SW 1271 (cell line): ENCODE measurements around the gene YEATS2.

ENCODE experiments used
- DNase-seq, 2 experiments: peaks; one replicate each; lab custom pipeline; 2025; lab: John Stamatoyannopoulos, UW

The YEATS2 gene

DNA sequence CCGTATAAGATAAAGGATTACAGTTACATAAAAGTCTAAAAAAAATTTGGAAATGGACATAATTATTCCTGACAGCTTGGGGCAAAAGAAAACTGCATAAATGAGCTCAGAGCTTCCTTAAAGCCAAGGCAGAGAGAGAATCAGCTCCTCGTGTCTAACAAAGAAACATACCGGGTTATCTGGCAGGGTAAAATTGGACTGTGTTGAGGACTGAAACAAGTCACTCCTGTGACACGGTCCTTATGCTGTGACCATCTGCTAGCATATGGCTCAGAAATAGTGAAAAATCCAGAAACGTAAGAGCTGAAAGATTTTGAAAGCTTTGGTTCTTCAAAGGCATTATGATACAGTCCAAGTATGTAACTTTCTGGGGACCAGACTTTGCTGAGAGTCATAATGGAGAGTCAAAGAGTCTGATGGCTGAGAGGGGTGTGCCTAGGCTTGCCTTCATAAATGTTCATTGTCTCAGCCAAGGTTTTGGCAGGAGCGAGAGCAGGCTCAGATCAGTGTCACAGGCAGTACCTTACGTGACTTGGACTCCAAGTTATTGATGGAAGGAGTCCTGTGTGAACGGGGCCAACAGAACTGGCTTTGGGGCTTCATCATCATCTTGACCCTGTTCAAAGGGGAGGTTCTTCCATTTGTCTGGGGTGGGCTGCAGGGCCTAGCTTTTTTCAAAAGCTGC, 115.3 kb downstream of the YEATS2 start:
- no peak for DNase-seq

DNA sequence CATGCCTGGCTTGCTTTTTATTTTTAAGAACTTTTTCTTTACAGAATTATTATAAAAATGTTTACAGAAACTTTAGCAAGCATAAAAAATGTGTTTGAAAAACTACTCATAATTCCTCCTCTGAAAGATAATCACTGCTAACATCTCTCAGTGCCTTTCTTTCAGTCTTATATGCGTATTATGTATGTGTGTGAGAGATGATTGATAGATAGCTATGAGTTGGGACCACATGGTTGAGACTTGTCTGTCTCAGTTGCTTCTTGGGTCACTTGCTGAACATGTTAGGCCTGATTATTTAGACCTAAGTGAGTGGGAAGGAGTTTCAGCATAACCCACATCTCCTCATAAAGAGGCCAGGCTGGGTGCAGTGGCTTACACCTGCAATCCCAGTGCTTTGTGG, 116.6 kb downstream of the YEATS2 start:
- DNase-seq = no peak

DNA sequence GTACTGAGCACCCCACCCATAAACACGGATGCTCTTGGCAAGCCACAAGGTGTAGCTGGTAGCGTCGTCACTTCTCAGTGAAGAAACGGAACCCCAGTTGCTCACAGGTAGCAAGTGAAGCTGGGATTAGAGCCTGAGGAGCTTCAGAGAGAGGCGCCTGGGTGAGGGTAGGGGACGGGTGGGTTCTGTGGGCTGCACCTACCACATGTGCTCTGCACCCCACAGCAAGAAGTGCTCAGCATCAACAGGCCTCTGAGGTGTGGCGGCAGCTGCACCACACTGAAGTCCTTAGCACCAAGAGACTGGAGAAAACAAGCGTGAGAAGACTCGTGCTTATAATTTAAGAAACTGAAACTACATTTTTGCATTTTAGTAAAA, 118.0 kb downstream of the YEATS2 start:
- no peak for DNase-seq

DNA sequence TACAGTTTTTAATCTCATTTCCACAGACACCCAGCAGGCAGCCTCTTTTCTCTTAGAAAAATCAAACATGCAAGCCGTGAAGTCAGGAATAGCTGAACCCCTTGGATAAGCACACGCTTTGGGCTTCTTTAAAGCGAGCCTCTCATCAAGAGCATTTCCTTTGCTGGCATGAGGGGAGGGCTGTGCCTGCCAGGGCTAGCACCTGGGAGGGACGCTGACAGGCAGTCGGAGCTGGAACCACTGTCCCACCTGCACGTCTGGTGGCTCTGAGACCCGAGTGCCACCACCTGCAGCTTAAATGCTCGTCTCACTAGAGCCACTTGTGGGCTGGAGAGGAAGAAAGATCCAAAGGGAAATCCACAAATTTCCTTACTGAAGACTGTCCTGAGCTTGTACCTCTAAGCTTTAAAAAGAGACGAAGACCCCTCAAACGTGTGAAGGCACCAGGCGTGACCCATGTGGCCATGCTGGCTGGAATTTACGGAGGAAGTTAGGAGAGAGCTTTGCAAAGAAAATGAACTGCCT, 118.4 kb downstream of the YEATS2 start:
- no peak for DNase-seq

DNA sequence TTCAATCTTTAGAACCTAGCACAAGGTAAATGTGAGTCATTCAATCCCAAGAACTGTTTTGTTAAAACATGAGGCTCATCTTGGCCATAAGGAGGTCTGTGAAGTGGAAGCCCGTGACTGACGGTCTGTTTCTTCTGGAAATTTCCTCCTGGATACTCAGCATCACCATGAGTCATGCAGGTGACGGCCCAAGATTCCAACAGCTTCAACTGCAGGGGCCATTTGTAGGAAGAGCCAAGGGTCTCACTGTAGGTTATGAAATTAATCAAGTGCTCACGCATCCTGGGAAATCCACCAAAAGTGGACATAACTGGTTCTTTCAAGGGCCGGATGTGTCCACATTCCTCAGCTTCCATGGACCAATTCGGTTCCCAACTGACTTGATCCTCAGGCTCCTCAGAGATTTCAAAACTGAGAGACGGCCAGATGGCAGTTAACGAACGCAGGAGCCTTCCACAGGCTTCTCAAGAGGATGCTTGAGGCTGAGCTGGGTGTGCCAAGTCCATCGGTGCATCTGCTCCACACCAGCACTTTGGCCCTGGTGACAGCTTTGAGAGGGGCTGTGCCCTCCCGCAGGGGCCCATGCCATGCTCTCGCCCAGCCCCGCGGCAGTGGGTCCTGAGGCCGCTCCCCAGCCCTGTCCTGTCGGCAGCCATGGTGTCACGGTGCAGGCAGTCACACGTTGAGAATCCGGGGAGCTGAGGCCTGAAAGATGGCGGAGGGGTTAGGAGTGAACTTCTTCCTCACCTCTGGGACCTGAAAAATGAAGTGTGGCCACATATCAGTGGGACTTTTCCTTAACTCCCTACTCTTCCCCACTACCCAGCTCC, 119.3 kb downstream of the YEATS2 start:
- DNase-seq = no peak

DNA sequence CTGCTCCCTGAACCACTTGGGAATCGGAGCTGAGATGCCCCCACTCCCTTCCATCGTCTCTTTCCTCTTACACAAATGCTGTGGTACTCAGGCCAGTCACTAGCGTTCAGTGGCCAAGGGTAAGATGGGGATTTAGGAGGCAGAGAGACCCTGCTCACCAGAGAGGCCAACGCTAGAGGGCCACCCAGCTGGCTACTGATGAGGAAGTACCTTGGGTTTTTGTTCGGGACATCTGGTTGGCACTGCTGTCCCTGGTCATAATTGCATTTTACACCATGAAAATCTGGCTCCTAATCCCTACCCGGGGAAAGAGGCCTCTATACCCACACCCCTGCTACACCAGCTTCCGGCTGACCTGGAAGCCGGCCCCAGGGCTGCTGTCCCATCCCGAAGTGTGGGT, 120.0 kb downstream of the YEATS2 start:
- no peak for DNase-seq

DNA sequence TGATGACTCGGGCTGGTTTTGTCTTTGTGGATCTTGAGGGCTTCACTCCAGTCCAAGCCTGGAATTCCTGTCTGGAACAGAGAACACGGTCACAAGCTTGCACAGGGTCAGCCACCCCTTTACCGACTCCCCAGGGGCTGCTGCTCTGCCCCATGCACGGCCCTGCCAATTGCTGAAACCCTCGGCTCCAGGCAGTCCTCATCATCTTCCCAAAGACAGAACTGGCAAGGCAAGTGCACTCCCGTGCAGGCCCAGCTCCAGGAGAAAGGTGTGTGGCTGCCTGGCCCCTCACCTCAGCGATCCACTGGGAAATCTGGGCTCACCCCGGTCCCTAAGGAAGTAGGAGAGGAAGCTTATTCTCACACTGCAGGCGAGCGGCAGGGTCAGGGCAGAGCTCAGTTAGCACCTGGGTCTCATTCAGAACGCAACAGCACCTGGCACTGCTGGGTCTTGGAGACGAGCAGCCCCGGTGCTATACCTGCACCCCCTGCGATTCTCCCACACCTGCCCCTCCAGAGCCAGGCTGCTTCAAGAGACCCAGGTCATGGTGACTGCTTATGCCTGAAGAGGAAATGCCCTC, 120.5 kb downstream of the YEATS2 start:
- DNase-seq = no peak

DNA sequence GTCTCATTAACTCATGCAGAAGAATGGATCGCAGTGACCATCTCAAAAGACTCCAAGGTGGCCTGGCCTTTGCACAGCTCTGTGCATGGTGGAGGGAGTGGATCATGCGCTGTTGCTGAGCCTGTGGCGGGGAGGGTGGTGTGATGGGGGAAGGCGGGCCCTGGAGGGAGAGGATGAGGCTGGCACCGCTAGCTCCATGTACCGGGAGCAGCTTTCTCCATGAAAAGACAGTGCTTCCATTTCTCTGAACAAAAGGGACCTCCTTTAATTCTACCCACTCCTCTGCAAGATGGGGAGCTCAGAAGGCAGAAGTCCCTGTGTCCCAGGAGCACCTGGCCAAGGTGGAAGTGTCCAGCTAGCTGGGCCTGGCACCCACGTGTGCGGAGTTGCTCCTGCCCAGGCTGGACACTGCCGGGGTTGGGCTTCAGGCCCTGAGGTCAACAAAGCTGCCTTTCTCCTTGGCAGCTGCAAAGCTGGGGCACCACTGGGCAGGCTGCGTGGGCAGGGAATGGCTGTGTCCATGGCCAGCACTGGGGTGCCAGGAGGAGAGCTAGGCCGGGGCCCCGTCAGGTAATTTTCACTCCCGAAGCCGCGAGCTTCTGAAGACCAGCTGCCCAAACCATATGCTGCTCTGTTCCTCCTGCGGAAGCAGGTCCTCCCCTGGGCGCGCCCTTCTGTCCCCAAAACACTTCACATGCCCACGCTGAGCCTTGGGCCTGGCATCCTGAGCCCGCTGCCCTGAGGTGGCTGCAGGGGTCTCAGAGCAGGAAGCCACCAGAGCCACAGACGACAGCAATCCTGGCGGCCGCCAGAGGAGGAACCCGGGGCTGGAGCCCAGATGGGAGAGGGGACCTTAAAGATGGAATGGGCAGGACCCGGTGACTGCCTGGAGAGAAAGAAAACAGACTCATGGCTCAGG, 121.4 kb downstream of the YEATS2 start:
- DNase-seq = no peak

DNA sequence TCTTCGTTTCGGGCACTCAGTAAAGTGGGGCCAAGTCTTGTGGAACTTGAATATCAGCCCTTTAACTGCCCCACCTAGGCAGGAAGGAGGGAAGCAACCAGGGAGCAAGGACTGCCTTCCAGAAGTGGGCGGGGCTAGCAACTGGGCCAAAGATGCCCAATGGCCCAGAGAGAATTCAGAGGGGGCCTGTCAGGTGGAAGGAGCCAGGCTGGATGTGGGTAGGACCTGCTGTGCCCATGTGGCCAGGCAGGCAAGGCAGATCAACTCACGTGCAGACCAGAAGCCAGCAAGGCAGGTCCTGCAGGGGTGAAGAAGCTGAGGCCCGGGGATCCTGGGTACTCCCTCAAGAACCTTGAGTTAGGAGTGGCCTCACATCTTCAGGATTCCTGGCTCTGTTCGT, 122.2 kb downstream of the YEATS2 start:
- DNase-seq = no peak

DNA sequence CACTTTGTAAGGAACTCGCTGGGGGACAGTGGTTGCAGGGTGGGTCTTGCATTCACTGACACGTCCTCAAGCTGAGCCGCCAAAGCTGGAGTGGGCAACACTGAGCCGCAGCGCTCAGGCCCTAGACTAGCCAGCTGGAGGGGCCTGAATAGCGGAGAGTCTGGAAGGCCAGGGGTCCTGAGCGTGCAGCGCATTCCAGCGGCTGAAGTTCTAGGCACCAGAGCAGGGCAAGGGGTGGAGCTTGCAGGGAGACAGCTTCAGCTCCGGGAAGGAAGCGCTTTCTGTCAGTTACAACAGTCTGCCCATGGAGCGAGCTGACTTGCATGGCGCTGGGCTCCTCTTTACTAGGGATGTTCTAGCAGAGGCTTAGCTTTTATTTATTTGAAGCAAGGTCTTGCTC, 125.0 kb downstream of the YEATS2 start:
- DNase-seq = no peak

DNA sequence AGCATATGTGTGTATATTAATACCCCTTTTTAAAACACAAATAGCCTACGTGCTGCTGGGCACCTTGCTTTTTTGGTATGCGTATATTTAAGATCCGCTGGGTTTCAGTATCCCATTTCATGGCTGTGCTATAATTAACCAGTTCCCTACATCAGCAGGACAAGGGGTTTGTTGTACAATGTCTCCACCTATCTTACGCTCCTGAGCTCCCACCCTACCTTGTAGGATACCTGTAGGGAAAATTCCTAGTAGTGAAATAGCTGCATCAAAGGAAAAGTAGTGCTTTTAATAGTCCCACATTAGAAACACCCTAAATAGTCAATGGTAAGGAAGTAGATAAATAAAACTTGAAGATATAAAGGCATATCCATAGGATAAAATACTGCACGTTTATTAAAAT, 126.4 kb downstream of the YEATS2 start:
- no peak for DNase-seq

DNA sequence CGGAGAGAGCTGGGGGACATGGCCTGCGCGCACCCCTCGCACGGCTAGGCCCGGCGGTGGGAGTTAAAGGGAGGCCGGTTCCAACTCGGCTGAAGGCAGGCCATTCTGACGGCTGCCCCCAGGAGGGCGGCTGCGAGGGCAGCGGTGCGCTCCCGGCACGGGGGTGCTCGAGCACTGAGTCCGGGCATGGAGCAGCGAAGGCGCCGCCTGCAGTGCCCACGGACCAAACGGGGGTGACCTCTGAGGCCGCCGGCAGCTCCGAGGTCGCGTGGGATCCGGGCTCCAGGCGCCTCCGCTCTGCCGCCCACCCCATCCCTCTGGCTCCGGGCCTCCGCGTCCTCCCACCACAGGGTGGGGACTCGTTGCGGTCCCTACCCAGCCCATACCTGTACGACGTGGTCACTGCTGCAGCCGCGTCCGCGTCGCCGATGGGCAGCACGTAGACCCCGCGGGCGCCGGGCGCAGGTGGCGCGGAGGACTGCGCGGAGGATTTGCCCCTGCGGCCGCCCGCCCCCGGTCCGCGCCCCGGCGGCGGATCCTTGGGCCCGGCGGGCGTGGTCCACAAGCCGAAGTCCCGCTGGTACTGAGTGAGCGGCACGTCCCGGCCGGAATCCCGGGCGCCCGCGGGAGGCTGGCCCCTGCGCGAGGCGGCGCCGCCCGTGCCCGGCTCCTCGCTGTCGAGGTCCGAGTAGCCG, 127.3 kb downstream of the YEATS2 start:
- DNase-seq = no peak

DNA sequence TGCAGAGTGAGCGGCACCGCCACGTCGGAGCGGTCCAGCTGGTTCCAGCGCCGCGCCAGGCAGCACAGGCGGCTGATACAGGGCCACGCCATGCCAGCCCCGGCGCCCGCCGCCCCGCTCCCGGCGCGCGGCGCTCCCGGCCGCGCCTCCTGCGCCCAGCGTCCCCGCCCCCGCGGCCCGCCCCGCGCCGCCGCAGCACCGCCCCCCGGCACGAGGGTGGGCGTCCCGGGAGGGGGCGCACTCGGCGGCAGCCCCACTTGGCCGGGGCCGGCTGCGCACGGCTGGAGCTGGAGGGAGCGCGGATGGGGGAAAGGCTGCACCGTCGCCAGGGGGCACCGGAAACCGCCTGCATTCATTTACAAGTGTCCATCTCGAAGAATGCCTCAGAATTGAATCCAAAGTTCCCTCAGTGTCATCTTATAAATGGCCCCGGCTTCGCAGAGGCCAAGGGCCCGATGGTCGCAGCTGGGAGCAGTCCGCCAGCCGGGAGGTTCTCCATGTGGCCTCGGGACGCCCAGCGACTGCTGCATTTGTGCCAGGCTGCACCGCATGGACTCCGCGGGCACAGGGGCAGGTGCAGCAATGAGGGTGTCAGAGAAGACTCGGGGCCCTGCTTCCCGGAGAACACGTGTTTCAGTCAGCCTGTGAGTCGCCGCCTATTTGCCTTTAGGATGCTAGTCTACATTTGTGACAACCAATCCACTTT, 128.0 kb downstream of the YEATS2 start, which contains the start of gene MAP6D1:
MAP6D1 (minus strand) TSS at position 122 of the 706 bp plus-strand sequence; CDS start at position 92, 30 bp downstream.
- peak in 1 of 2 experiments; percentile 49 for DNase-seq

DNA sequence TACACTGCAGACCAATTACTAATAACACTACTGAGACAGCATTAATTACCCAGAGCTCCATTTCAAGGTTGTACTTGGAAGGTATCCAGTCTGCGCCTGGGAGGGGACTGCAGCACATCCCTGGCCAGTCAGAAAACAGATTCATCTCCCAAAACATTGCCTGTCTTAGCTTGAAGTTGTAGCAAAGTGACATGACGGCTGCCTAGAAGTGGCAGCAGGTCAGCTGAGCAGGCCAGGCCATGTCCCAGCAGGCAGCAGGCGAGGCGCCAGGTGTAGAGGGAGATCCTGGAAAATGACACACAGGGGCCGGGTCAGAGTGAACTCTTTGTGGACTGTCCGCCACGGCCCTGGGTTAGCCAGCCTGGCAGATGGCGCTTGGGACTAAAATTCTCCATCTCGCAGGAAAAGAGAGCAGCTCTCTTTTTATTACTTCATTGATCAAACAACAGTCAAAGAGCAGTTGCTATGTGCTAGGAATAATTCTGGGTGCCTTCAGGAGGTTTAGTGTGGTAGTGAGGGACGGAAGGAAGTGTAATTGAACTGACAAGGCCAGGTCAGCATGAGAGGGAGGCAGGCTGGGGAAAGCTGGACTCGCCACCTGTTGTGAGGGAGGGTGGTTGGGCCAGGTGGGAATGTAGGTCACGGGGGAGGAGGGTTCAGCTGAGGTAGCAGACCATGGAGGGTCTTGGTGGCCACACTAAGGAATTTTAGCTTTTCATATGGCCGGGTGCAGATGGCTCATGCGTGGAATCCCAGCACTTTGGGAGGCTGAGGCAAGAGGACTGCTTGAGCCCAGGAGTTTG, 129.1 kb downstream of the YEATS2 start:
- DNase-seq = no peak

DNA sequence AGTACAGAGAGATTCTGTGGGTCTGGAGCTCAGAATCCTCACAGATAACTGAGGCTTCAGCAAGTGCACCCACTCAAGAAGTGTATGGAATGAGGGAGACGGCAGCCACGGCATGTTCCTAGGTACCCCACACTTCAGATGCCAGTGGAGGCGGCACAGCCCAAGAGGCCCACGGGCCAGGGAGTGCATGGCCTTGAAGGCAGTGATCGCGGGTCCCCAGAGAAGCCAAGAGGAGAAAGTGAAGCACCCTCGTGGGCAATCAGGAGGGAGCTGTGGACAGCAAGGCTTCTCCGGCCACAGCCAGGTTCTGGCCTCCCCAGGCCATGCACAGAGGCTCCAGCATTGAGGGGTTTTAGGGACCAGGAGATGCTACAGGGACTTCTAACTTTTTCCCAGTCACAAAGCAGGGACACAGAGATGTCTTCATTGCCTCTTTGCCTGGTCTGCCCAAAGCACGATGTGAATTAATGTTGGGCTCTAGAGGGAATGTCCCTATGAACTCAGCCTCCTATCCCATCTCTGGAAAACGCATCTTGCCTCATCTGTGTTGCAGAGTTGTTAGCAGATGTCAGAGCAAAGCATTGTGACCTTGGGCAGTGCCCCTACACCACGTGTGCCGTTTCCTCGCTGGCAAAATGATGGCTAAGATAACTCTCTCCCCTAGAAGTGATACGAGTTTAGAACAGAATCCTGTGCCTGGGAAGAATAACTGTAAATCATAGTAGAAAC, 130.4 kb downstream of the YEATS2 start:
- DNase-seq = no peak

DNA sequence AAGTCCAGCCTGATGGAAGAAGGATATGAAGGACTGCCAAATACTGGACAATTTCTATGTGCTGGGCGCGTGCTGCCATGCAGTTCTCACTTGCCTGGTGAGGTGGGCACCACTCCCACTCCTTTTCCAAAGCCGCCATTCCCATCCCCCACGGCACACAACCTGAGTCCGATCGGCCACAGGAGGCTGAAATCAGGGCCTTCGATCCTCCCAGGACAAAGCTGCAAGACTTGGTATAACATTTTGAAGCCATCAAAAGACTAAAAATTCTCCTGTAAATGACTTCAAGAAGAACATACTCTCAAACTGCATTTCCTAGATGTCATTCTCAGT, 130.9 kb downstream of the YEATS2 start:
- DNase-seq = no peak

DNA sequence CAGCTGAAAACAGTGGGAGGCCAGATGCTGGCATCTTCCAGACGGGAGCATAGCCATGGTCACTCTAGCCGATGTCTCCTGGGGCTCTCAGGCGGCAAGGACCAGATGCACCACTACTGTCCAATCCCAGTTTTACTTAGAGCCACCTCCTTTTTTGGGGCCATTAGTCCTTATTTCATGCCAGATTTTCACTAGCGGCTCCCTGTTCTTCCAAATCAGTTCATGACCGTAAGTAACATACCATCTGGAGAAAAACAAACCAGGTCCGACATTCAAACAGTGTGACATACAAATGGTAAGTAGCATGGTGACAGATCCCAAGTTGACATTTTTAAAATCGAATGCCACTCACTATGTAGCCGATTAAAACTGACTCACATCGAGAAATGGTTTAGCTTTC, 131.9 kb downstream of the YEATS2 start:
- no peak for DNase-seq

DNA sequence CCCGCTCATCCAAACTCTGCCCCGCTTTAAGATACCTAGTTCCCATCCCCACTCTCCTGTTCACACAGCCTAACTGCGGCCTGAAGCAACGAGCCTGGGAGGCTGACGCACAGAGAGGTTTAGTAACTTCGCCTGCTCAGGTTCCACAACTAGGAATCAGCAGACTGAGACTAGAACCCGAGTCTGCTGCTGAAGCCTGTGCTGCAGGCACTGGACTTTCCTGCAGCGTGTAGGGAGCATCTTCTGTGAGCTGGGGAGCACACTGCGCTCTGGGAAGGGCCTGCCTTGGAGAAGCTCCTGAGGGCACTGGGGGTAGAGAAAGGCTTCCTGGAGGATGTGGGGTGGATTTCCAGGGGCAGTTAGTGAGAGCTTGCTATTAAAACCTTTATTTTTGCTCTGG, 132.6 kb downstream of the YEATS2 start:
- DNase-seq = no peak

DNA sequence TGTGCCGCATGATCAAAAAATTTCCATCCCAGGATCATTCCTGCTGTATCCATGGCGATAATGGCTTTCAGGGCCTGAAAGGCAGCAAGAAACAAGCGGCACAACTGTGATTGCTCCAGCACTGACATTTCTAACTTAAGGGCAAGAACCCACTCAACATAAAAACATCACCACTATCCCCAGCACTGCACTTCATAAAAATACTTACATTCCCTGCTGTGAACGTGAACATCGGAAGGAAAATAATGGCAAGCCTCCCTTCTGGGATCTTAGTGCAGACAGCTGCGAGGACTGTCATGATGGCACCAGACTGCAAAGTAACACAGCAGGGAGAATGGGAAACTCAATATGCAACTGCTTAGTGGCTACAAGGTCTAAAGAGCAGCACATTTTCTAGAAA, 135.9 kb downstream of the YEATS2 start:
- no peak for DNase-seq
